Sigmoid colon (tissue), 7 donors: ENCODE results near the gene RBBP8NL. TPM values are rescaled to one million over a fixed set of nuclear protein-coding genes. Genes with fewer than 3 reads are reported as not detected.

ENCODE experiments used
- DNase-seq: peaks from one replicate; pipeline ENCODE4 v3.0.0-alpha.2; 2019
- H3K27ac ChIP-seq, 4 donors: fragments of 200-600 bp; sonication (generic); one replicate each; pipeline ENCODE4 v1.5.1; 2016 to 2019; ENCODE audit warnings: mild to moderate bottlenecking in 1 of 4
- H3K27me3 ChIP-seq, 3 donors: fragments of 200-600 bp; sonication (generic); one replicate each; pipeline ENCODE4 v1.5.1; 2019; ENCODE audit warnings: mild to moderate bottlenecking in 1 of 3
- H3K36me3 ChIP-seq, 4 donors: fragments of 200-600 bp; sonication (generic); one replicate each; pipeline ENCODE4 v1.5.1; 2016 to 2019
- H3K4me1 ChIP-seq, 4 donors: fragments of 200-600 bp; sonication (generic); one replicate each; pipeline ENCODE4 v1.5.1; 2017 to 2019
- H3K4me3 ChIP-seq, 4 donors: fragments of 200-600 bp; sonication (generic); one replicate each; pipeline ENCODE4 v1.5.1; 2017 to 2019; ENCODE audit warnings: mild to moderate bottlenecking in 2 of 4, moderate library complexity in 1 of 4
- H3K9me3 ChIP-seq, 4 donors: fragments of 200-600 bp in 3 of 4; sonication (generic) in 3 of 4; one replicate each; pipeline versions ENCODE4 v1.5.1 to v1.6.1; 2013 to 2019
- CTCF ChIP-seq, 4 experiments: fragments of 450-650 bp in 3 of 4; fragments of 200-600 bp in 1 of 4; IDR thresholded peaks; one replicate each; pipeline ENCODE4 v1.5.1; 2016 to 2019; ENCODE audit warnings: antibody characterized with exemption in 4 of 4, mild to moderate bottlenecking in 3 of 4, moderate library complexity in 2 of 4
- EP300 ChIP-seq, 4 donors: sonication (generic); formaldehyde crosslinking; IDR thresholded peaks; one replicate each; pipeline ENCODE4 v1.6.1; 2017; ENCODE audit warnings: antibody characterized with exemption in 4 of 4
- POLR2A ChIP-seq, 2 donors: fragments of 450-650 bp; IDR thresholded peaks; one replicate each; pipeline ENCODE4 v1.6.1; 2016; ENCODE audit warnings: antibody characterized with exemption in 2 of 2, mild to moderate bottlenecking in 2 of 2, moderate library complexity in 2 of 2
- POLR2AphosphoS5 ChIP-seq, 4 donors: sonication (generic); formaldehyde crosslinking; IDR thresholded peaks; one replicate each; pipeline ENCODE4 v1.6.1; 2017; ENCODE audit warnings: antibody characterized with exemption in 4 of 4
- WGBS, 2 donors: extraction: QIAGEN DNeasy Blood & Tissue Kit; methylation state at CpG; one replicate each; pipeline ENCODE4 v1.1.7; 2013; 5-methylcytosine and 5-hydroxymethylcytosine counted together
- intact Hi-C: fragments of 100-400 bp; cut with DNase I; formaldehyde crosslinking; loops from one replicate; pipeline ENCODE4 v1.15.1; 2023
- polyA plus RNA-seq, 3 donors: library from polyadenylated mRNA; stranded (reverse); fragments of 200-250 nt; gene quantifications; one replicate each; pipeline ENCODE4 v1.2.3, GENCODE V29; 2013
- total RNA-seq, 4 donors: library from RNA; depleted of rRNA; stranded (reverse); fragments of >200 nt; gene quantifications; one replicate each; pipeline ENCODE4 v1.1.0, GENCODE V29; 2016
- donor health status: healthy with polysubstance abuse.
- donor health status: Bipolar disorder and iron deficiency.
- donor health status: healthy.

Gene RBBP8NL
- total and polyA plus RNA-seq, 7 donors: 4.2 to 12.5 (median 5.4) TPM; not detected in 4

- TF ChIP-seq POLR2AphosphoS5 (IDR thresholded peaks at IDR 0.05): no peak
- no peak for TF ChIP-seq EP300 (IDR thresholded peaks at IDR 0.05)
- no peak for TF ChIP-seq POLR2A (IDR thresholded peaks at IDR 0.05)
- TF ChIP-seq CTCF (IDR thresholded peaks at IDR 0.05): no peak
- Histone ChIP-seq H3K36me3 (no peaks in the 10 kb centered on the region), H3K4me1 (peaks cover 0 to 20% (median 15%) of the 10 kb centered on the region in 4 donors), H3K4me3 (no peak overlapping the region), H3K9me3 (no peaks in the 10 kb centered on the region), H3K27ac (no peak overlapping the region), H3K27me3 (no peaks in the 10 kb centered on the region)
- 17 to 60% methylated on average over 23 of the region's 23 CpGs for WGBS, 2 donors
- no peak for DNase-seq
- intact Hi-C loops: no loop called here
Observed at GRCh38 chr20:62430866-62431447, 3.6 kb upstream of the RBBP8NL start.

GRCh38 chr20:62430311-62430853 is 3.0 kb upstream of the RBBP8NL start:
- 21 to 69% methylated on average over 10 of the region's 10 CpGs for WGBS, 2 donors

GRCh38 chr20:62429455-62430310 is 2.3 kb upstream of the RBBP8NL start:
- DNase-seq: no peak
- intact Hi-C loops: no loop called here
- no peak overlapping the region for H3K27ac ChIP-seq
- WGBS, 2 donors: 40 to 78% methylated on average over 23 of the region's 23 CpGs
- no peaks in the 10 kb centered on the region for H3K36me3 ChIP-seq
- TF ChIP-seq POLR2AphosphoS5 (IDR thresholded peaks at IDR 0.05) (no peak), POLR2A (IDR thresholded peaks at IDR 0.05) (no peak), EP300 (IDR thresholded peaks at IDR 0.05) (no peak), CTCF (IDR thresholded peaks at IDR 0.05) (no peak)
- no peak overlapping the region for H3K4me3 ChIP-seq
- peaks cover 0 to under 1% (median 0%) of the 10 kb centered on the region in 3 donors for H3K27me3 ChIP-seq
- no peaks in the 10 kb centered on the region for H3K9me3 ChIP-seq
- peaks cover 0 to 18% (median 15%) of the 10 kb centered on the region in 4 donors for H3K4me1 ChIP-seq

More at GRCh38 chr20:62430311-62430853, 3.0 kb upstream of the RBBP8NL start:
- peaks cover 0 to 20% (median 15%) of the 10 kb centered on the region in 4 donors for H3K4me1 ChIP-seq
- TF ChIP-seq POLR2A (IDR thresholded peaks at IDR 0.05) (no peak), POLR2AphosphoS5 (IDR thresholded peaks at IDR 0.05) (no peak), EP300 (IDR thresholded peaks at IDR 0.05) (no peak), CTCF (IDR thresholded peaks at IDR 0.05) (no peak)
- no peaks in the 10 kb centered on the region for H3K36me3 ChIP-seq
- H3K27me3 ChIP-seq: no peaks in the 10 kb centered on the region
- H3K4me3 ChIP-seq: no peak overlapping the region
- DNase-seq: no peak
- no peaks in the 10 kb centered on the region for H3K9me3 ChIP-seq
- intact Hi-C loops: no loop called here
- no peak overlapping the region for H3K27ac ChIP-seq

GRCh38 chr20:62428396-62429295 is 1.3 kb upstream of the RBBP8NL start:
- H3K27me3 ChIP-seq: peaks cover 0 to 11% (median 6%) of the 10 kb centered on the region in 3 donors
- H3K4me1 ChIP-seq: peaks cover 0 to 8% (median 7%) of the 10 kb centered on the region in 4 donors
- no peak overlapping the region for H3K4me3 ChIP-seq
- H3K9me3 ChIP-seq: no peaks in the 10 kb centered on the region
- TF ChIP-seq EP300 (IDR thresholded peaks at IDR 0.05) (no peak), POLR2AphosphoS5 (IDR thresholded peaks at IDR 0.05) (no peak), POLR2A (IDR thresholded peaks at IDR 0.05) (no peak), CTCF (IDR thresholded peaks at IDR 0.05) (no peak)
- no peak for DNase-seq
- intact Hi-C loops: no loop called here
- 38 to 52% methylated on average over 31 of the region's 31 CpGs for WGBS, 2 donors
- H3K36me3 ChIP-seq: no peaks in the 10 kb centered on the region
- no peak overlapping the region for H3K27ac ChIP-seq
